ENCODE measurements around the gene ZNF827.

ZNF827 gene

GRCh38 chr4:145829629-145830395, 108.8 kb downstream of the ZNF827 start:
- in situ Hi-C loops (cut with HindIII; ENCODE audit: low sequenced_read_pairs) = no loop called here

GRCh38 chr4:145828802-145829485, 109.7 kb downstream of the ZNF827 start:
- in situ Hi-C loops (cut with HindIII; ENCODE audit: low sequenced_read_pairs) = no loop called here

- in situ Hi-C loops (cut with HindIII; ENCODE audit: low sequenced_read_pairs) = no loop called here
These were observed 110.7 kb downstream of the ZNF827 start for GRCh38 chr4:145827885-145828284.

DNA sequence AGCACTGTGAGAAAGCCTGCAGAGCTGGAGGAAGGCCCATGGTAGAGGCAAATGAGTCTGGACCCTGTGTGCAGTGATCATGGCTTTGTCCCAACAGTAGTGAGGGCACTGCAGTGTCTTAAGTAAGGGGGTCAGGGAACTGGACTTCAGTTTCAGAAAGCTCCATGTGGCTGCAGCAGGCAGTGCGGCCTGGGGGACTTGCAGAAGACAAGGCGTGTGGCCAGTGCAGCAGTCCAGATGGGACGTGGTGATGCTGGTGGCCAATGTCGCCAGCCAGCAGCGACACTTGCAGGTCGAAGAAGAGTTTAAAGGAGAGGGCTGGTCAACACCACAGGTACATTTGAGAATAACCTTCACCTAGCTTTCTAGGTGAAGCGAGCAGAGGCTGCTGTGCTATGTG, 113.4 kb downstream of the ZNF827 start:
- in situ Hi-C loops (cut with HindIII; ENCODE audit: low sequenced_read_pairs) = no loop called here

DNA sequence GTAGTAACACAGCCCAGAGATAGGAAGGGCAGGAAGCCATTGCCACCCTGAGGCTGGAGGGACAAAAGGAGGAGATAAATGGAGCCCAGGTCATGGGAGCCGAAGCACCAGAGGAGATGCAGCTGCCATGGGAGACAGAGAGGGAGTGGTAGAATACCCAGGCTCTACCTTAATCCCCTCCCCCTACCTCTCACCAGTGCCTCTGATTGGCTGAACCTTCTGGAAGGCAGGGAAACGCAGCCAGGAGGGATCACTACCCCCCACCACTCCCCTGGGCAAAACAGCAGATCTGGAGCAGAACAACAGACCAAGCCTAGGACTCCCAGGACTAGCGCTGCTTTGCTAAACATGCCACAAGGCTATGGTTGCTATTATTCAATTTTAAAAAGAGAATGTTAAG, 114.2 kb downstream of the ZNF827 start:
- in situ Hi-C loops (cut with HindIII; ENCODE audit: low sequenced_read_pairs) = no loop called here

- in situ Hi-C loops (cut with HindIII; ENCODE audit: low sequenced_read_pairs) = no loop called here
These were observed 114.9 kb downstream of the ZNF827 start for GRCh38 chr4:145823743-145824142.

DNA sequence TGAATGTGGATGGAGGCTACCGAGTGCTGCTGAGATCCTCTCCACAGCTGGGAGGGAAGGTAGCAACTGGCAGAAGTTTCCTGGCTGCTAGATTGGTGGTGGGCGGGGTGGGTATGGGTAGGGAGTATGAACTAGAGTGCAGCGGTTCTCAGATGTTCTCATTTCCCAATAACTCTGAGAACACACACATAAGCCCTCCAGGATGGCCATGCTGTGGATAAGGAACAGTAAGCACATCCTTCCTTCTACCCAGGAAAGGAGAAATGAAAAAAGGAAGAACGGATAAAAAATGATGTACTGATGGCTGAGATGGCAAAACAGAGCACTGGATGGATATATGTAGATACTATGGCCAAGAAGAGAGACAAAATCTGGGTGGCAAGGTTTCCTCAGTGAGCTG, 116.0 kb downstream of the ZNF827 start:
- in situ Hi-C loops (cut with HindIII; ENCODE audit: low sequenced_read_pairs) = no loop called here

DNA sequence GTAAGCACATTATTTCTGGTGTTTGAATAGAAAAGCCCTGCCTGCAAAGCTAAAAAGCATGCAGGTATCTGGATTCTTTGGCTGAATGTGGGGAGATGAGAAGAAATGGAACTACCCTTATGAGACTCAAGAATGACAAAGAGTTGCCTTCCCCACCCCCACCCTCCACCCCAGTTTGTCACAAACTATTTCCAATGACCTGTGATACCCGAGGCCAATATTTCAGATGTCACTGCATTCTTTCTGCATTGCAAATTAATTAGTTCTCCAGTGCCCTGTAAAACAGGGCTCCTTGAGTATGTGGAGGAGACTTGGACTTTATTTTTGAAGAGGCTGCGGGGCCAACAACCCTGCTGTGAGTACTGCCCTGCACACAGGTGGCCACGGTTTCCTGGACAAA, 116.4 kb downstream of the ZNF827 start:
- in situ Hi-C loops (cut with HindIII; ENCODE audit: low sequenced_read_pairs) = no loop called here

DNA sequence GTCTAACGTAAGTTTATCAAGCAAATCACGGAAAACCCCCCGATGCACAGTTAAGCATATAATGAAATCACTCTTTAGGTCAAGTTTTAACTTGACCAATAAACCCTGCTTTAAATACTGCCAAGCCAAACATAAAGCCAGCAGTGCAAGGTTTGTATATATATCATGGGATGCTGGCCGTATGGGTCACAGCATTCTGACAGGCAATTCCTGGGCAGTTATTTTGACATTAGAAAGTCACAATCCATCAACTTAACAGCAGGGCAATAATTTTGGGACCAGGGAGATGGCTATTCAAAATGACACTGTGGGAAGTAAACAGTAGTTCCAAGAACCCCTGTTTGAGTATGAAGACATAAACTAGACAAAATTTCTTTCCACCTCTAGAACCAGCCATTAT, 116.9 kb downstream of the ZNF827 start:
- in situ Hi-C loops (cut with HindIII; ENCODE audit: low sequenced_read_pairs) = no loop called here

DNA sequence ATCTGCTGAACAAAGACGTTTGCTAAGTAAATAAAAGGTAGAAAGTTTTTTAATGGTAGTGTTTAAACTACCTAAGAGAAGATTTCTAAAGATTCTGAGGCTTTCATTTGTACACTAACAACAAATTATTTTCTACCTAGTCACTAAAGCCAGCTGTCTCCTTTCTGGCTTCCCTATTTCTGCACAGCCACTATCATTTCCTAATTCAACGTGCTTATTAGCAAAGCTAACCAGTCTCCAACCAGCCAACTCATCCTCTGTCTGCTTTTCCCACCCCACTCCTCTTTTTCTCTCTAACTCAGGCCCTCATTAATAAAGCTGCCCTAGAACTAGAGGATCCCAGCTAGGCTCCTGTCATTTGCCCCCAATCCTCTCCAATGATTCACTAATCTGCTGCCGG, 118.2 kb downstream of the ZNF827 start:
- in situ Hi-C loops (cut with HindIII; ENCODE audit: low sequenced_read_pairs) = no loop called here

GRCh38 chr4:145819853-145820181, 118.8 kb downstream of the ZNF827 start:
- in situ Hi-C loops (cut with HindIII; ENCODE audit: low sequenced_read_pairs) = no loop called here

DNA sequence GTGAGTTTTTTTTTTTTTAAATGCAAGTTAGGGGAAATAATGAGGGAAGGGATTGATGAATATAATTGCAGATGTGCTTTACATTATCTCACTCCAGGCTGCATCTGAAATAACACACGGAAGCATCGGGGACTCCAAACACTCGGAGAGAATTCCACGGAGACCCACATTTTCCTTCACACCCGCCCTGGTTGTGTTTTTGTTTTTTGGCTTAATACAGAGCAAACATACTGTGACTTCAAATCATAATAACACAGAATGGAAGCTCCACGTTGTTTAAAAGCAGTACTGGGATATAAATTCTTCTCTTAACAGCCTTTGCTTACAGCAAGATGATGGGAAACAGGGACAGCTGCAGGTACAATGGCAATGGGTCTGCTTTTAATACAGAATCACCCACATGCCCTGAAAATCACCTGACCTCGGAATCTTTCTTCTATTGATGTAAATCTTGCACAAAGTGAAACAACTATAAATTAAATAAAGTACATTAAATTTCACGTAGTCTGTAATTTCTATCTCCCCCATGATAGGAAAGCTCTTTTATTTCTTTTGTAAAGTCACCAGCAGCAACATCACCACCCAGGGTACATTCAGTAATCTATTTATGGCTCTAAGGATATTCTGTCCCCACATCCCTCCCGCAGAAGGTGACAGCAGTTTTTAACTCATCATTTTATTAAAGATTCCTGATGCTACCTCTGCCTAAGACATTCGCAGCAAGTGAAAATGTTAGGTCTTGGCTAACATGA, 119.3 kb downstream of the ZNF827 start:
- in situ Hi-C loops (cut with HindIII; ENCODE audit: low sequenced_read_pairs) = no loop called here

DNA sequence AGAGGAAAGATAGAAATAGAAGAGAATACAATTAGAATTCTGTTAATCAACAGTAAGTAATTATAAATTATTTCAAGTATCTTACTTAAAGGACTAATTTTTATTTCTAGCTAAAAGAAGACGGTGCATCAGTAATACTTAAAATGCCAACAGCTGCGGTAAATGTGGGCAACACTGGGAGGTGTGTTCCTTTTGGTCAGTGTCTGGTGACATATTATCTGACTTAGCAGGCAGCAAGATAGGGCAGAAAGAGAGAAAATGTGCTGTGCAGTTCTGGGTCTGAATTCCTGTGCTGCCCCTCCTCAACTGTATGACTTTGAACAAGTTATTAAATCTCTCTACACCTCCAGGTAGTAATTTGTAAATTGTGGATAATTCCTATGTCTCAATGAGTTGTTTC, 120.6 kb downstream of the ZNF827 start:
- in situ Hi-C loops (cut with HindIII; ENCODE audit: low sequenced_read_pairs) = no loop called here

DNA sequence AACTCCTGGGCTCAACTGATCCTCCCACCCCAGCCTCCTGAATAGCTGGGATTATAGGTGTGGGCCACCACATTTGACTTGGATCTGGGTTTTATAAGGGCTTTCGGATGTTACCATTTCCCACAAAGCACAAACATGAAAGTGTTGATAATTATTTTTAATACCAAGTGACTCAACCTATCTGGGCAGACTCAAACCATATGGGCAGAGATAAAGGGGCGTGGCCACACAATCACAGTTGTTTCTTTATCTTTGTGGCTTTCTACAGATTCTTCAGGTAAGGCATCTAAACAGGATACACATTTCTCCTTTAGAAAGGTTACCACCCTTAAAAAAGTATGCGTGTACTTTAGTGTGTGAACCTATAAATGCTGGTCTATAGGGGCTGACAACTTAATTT, 122.5 kb downstream of the ZNF827 start:
- in situ Hi-C loops (cut with HindIII; ENCODE audit: low sequenced_read_pairs) = no loop called here

DNA sequence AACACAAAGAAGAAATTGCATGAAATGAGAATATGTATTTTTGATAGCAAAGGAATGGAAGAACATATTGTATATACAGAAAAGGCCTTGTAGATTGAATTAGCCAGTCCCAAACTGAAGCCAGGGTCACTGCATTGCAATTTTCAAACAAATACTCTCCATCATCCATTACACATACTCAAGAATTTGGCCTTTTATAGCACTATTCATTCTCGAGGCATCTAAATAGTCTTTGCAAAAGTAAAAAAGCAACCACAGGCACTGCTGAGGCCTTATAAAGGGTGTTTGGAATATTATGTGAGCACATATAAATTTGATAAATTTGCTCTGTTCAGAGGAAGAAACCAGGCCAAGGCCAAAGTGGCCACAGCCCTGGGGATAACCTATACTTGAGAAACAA, 123.0 kb downstream of the ZNF827 start:
- in situ Hi-C loops (cut with HindIII; ENCODE audit: low sequenced_read_pairs) = no loop called here

DNA sequence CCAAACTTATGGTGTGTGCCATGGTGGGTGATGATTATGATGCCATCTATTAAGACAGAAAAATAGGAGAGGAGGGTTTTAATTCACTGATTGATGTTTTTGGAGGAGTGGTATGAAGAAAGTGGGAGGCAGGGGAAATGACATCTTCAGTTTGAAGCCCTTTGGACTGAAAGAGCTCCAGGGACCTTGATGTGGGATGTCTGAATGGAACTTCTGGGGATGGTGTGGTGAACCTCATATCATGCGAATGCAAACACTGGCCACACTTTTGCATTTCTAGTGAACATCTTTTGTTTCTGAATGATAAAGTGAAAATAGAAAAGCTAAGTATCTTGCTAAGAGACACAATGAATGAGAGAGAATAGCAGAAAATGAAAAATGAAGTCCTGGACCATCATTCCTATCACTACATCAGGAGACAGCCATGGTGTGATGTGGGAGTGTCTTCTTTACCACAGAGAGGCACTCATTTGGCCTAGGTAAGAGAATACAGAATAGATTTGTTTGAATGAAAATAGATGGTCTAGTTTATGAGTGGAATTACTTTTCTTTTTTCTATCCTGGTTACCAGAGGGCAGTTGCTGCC, 123.5 kb downstream of the ZNF827 start:
- in situ Hi-C loops (cut with HindIII; ENCODE audit: low sequenced_read_pairs) = no loop called here

DNA sequence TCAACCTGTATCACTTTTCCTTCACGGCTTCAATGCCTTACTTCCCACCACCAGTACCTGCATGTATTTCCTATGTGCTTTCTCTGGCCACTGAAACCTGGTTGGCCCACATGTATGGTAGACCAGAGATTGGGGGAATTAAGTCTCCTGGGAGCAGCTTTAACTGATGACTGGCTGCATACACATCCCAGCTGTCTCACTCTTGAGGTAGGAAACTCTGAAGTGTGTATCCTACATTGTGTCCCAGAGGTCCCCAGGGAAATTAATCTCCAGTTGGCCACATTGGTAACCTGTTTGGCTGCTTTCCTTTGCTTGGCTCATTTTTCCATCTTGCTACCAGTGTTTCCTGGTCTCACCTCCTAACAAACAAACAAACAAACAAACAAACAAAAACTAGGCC, 124.4 kb downstream of the ZNF827 start:
- in situ Hi-C loops (cut with HindIII; ENCODE audit: low sequenced_read_pairs) = no loop called here

DNA sequence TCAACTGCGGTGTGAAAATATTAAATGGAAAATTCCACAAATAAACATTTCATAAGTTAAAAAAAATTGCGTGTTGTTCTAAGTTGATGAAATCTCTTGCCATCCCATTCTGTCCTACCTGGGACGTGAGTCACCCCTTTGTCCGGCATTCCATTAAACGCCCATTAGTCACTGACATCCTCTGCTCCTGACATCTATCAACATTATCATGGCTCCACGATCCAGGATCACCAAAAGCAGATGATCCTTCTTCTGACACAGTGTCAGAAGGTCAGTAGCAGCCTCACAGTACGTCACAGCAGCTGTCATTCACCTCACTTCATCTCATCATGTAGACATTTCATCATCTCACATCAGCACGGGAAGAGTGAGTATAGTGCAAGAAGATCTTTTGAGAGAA, 125.7 kb downstream of the ZNF827 start:
- in situ Hi-C loops (cut with HindIII; ENCODE audit: low sequenced_read_pairs) = no loop called here

- in situ Hi-C loops (cut with HindIII; ENCODE audit: low sequenced_read_pairs) = no loop called here
These were observed 129.6 kb downstream of the ZNF827 start for GRCh38 chr4:145808848-145809512.

DNA sequence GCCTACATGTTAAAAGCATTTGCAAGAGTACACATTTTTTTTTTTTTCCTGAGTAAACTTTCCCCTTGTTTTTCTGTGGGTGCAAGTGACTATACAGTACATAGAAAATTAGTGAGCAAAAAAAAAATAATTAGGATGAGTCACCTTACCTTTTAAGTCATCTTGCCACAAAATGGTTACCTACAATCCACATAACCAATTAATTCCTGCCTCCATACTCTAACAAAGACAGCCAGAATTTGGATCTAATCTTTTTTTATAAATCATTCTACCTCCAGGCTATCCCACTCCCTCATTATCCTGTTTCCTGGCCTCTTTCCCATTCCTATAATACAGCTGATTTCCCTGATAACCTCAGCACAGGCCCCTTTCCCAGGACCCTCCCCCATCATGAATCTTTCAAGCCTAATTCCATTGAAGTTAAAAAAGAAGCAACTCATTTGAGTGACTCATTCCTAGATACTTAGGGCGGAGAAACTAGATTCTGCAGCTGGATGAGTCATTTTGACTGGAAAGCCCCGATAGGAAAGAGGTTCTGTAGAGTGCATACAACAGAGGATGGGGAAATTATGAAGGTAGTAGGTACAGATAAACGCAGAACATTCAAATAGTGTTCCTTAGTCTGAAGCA, 130.5 kb downstream of the ZNF827 start:
- in situ Hi-C loops (cut with HindIII; ENCODE audit: low sequenced_read_pairs) = no loop called here

DNA sequence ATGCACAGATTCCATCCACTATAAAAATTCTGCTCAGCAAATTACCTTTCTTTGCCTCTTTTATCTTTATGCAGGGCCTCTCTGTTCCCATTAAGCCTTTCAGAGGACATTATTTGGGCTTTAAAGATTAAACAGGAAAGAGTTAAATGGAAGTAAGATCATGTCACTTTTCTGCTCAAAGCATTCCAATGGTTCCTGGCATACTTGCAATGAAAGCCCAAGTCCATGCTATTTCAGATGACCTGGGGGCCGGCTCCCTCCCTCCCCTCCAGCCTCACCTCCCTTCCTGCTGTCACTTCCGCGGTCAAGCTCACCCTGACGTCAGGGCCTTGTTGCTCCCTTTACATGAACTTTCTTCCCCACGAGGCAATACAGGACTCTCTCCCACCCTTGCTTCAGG, 133.1 kb downstream of the ZNF827 start:
- in situ Hi-C loops (cut with HindIII; ENCODE audit: low sequenced_read_pairs) = no loop called here

All from DLD1 (cell line).